Endothelial cell of hepatic sinusoid (primary cell): ENCODE data around the gene SIGLEC12.
"Not testable (repeated sequence)": the region's sequence is repeated elsewhere in the genome, so short reads cannot be mapped to it uniquely, and the experiment has no call there.

ENCODE experiments used
- in situ Hi-C: cut with HindIII; loops from 2 replicates; pipeline ENCODE4 v1.10.0; 2017; ENCODE audit warnings: low sequenced_read_pairs

Gene SIGLEC12

DNA sequence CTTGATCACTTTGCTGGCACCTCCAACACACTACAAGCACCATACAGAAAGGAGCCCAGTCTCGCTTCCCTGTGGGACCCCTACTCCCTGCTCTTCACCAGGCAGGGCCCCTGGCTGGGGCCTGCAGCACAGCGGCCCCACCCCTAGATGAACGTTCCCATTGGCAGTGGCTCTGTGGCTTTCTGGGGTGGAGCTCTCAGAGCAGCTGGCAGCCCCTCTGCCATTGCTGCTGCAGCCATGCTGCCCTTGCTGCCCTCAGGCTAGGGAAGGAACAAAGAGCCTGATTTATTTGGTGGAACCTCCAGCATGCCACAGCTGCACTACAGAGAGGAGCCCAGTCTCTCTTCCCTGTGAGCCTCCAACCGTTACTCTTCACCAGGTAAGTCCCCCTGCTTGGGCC lies 24.1 kb upstream of the SIGLEC12 start:
- in situ Hi-C loops, result no loop called here

DNA sequence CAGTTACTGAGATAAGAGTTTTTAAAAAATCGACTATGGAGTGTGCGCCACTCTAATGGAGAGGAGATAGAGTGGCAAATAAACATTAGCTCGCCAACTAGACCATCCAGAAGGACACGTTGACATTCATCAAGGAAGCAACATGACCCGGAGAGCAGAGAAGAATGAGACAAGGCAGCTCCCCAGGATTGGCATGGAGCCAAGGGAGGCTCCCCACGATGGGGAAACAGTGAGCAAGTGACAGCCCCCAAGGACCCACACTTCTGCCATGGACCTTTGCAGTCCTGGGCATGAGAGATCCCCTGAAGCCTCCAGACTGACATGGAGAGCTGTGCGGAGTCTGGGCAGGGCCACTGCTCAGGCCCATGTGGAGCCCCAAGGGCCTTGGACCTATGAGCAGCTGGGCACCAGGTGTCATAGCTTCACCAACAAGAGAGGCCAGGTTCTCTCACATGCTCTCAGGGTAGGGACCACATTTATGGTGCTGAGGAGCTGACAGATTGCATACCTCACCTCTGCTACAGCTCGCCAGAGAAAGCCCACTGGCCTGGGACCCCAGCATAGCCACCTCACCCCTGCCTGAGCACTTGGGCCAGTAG lies 23.2 kb upstream of the SIGLEC12 start:
- in situ Hi-C loops, result no loop called here

- in situ Hi-C loops, result no loop called here
Observed at GRCh38 chr19:51521781-51522180, 20.2 kb upstream of the SIGLEC12 start.

- in situ Hi-C loops, result no loop called here
Observed at GRCh38 chr19:51521357-51521756, 19.8 kb upstream of the SIGLEC12 start.

DNA sequence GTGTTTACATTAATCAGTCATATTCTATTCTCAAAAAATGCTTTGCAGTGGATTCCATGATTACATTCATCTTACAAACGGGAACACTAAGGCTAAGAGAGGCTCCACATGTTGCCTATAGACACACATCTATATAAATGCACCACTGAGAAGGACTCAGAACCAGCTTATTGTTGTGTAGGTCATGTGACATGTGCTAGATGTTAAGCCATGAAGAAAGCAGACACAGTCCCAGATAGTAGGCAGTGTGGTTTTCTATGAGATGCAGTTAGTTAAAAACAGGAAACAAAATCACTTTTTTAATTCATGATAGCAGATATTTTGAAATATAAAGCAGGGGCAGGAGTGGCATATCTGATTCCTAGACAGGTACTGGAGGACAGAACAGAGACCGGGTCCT lies 19.1 kb upstream of the SIGLEC12 start:
- in situ Hi-C loops, result no loop called here

DNA sequence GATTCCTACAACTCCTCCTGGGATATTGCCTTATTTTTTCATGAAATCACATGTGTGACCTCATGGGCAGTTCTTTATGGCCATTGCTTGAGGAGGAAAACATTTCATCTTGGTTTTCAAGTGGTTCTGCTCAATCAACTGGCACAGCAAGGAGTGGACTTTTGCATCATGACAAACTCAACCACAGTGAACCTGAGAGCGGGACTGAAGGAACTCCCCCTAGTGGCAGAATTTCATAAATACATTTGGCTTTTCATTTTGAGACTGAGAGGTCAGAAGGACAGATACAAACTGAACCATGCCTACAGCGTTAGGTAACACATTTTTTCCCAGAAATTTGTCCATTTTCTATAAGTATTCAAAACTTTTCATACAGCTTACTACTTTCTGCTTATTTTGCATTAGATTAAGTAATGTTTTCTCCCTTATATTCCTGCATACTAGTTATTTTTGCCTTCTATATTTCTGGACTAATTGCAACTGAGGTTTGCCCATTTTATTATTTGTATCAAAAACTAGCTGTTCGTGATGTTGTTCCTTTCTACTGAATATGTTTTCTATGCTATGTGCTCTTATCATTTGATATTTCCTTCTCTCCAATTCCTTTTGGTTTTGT lies 13.4 kb upstream of the SIGLEC12 start:
- in situ Hi-C loops, result no loop called here

- in situ Hi-C loops, result no loop called here
Observed at GRCh38 chr19:51513968-51514367, 12.4 kb upstream of the SIGLEC12 start.

- in situ Hi-C loops, result no loop called here
Observed at GRCh38 chr19:51511353-51511752, 9.8 kb upstream of the SIGLEC12 start.

DNA sequence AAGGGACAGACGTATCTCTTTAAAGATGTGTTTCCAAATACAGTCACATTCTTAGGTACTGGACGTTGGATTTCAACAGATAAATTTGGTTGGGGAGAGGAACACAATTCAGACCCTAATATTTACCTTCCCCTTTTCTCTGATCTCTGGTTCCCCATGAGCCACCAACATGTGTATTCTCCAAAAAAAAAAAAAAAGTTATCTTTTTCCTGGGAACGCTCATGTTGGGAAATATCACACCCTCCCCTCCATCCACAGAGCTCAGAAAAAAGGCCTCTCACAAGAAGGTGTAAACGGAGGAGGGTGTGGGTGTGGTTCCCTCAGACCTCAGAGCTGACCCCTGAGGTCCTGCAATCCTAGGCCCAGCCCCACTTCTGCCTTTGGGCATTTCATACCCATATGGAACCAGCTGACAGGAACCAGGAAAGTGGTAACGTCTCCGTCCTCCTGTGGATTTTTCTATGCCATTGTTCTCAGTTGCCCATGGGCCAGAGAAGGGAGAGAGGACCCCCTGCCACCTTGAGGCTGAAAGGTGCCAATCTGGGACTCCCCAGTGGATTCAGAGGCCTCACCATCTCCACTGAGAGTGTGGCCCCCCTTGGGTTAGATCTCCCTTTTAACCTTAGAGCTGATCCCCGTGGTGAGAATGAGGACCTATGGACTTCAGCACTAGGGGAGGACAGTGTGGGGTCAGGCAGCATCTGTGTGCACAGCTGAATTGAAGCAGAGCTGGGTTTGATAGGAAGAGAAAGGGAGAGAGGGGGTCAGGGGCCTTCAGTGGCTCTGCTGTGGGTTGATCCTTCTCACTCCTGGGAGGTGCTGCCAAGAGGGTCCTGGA lies 8.4 kb upstream of the SIGLEC12 start:
- in situ Hi-C loops, result no loop called here

GRCh38 chr19:51508059-51508733 lies 6.6 kb upstream of the SIGLEC12 start:
- in situ Hi-C loops, result no loop called here

DNA sequence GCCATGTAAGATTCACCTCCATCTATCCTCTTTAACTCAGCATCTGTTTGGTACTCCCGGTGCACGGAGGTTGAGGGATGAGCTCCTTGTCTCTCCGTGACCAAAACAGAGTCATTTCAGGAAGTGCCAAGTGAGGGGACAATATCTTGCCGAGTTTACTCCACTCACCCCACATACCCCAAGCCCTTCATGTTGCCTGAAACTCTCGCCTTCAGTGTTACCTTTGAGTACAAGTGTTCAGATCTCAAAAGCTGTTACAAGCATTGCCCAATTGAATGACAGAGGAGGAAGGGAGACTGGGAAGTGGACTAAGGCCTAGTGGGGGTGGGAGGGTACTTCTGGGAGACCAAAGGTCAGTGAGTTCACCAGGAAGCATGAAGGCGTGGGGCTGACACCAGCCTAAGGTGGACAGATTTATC lies 6.0 kb upstream of the SIGLEC12 start:
- in situ Hi-C loops, result no loop called here

DNA sequence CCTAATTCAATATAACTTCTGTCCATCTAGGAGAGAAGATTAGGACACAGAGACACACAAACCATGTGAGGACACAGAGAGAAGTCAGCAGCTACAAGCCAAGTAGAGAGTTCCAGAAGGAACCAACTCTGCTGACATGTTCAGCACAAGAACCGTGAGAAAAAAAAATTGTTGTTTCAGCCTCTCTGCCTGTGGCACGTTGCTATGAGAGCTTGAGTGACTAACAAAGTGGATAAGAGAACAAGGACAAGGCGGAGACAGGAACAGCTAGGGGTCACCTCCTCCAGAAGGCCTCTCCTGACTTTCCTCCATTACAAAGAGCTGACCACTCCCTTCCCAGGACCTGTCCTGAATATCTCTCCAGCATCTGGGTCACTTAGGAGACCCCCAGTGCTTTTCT lies 5.6 kb upstream of the SIGLEC12 start:
- in situ Hi-C loops, result no loop called here

DNA sequence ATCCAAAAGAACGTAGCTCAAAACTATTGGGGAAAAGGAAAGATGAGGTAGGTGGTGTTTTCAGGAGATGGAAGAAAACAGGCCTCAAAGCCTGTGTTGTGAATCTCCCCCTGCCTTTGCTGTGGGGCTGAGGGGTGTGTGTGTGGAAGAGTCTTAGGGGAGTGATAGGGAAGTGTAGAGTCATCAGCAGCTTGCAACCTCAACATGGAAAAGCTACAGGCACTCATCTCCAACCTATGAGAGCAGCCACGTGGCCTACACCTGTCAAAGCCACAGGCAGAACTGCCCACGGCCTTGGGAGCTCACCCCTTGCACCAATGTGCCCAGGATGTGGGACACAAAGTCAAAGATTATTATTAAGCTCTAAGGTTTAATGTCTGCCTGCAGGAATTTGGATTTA lies 4.3 kb upstream of the SIGLEC12 start:
- in situ Hi-C loops, result no loop called here

DNA sequence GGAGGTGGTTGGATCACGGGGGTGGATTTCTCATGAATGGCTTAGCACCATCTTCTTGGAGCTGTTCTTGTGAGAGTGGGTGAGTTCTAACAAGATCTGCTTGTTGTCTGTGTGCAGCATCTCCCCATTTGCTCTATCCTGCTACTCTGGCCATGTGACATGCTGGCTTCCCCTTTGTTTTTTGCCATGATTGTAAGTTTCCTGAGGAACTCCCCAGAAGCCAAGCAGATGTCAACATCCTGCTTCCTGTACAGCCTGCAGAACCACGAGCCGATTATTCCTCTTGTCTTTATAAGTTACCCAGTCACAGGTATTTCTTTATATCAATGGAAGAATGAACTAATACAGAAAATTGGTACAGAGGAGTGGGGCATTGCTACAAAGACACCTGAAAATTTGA lies 2.3 kb upstream of the SIGLEC12 start:
- in situ Hi-C loops, result no loop called here

DNA sequence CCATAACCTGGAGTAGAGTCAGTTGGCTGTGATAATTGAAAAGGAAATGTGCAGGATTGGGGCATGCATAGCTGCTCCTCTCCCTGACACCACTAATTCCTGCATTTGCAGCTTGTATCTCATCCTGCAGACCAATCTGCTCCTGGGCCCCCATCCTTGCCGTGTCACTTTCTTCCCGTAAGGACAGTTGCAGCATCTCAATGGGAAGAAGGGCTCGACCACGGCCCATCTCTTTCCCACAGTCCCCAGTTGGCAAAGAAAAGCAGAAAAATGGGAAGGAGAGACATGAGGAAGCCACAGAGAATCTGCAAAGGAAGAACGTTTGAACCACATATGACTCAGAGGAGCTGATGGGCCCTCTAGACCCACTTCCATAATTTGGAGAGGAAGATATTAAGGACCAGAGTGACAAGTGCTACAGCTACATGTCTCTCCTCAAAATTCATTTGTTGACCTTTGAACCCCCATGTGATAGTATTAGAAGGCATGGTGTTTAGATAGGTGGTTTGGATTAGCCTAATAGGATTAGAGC lies 1.8 kb upstream of the SIGLEC12 start:
- in situ Hi-C loops, result no loop called here

DNA sequence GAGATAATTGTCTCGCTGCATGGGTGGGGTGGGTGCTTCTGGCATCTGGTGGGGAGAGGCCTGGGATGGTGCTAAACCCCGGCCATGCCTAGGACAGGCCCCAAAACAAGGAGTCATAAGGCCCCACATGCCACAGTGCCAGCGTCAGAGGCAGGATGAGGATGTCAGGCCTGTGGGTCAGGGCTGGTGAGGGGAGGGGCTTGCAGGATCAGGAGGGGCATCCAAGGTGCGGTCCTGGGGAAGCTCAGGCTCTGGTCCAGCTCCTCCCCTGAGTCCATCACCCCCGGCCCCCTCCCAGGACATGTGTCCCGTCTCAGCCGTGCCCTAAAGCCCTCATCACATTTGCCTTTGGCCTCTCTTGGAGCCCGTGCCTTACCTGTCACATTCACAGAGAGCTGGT lies 669 bp downstream of the SIGLEC12 start:
- in situ Hi-C loops, result not testable (repeated sequence)

DNA sequence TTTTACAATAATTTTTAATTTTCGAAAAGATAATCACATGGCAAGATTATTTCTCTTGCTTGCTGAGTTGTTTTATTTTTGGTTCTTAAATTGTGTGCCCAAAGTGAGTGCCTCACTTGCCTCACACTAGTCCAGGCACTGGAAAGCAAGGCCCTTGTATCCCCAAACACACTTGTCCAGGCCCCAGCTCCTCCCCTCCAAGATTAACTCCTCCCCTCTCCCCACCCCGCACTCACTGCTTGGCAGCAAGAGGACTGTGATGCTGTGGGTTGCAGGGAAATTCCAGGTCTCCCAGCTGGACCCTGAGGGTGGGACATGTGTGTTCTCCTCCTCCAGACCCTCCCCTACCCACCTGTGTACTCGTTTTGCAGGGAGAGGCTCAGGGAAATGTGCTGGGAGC lies 3.9 kb downstream of the SIGLEC12 start:
- in situ Hi-C loops, result no loop called here

DNA sequence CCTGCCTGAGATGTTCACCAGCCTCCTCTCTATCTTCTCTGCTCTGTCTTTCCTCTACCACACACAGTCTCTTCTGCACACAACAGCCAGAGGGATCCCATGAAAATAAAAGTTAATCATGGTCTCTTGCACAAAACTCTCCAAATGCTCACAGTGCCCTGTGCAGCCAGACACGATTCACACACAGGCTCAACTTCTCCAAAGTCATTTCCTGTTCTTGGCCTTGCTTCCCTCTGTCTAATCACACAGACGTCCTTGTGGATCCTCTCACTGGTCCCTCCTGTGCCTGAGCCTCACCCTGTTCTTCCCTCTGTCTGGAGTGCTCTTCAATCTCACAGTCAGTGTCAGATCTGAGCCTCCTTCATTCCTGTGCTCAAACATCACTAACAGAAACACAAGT lies 7.8 kb downstream of the SIGLEC12 start:
- in situ Hi-C loops, result no loop called here

- in situ Hi-C loops, result no loop called here
Observed at GRCh38 chr19:51491586-51491985, 10.0 kb downstream of the SIGLEC12 start.

DNA sequence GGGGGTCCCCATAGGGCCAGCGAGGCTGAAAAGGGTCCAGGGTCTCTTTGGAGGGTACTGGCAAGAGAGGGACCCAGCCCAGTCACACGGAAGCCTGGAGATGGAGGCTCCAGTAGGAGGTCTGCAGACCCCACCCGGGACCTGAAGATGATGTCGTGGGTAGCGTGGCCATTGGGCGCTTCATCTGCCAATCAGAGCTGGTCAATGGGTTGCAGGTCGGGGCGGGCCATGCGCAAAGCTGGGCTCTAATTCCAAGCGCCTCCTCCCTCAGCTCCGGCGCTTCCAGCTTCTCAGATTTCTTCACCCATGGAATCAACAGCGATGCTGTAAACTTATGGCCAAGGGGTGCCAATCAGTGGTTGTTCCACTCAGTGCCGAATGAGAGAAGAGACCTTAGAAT lies 10.9 kb downstream of the SIGLEC12 start:
- in situ Hi-C loops, result no loop called here

GRCh38 chr19:51489113-51489512 lies 12.5 kb downstream of the SIGLEC12 start:
- in situ Hi-C loops, result no loop called here
